Measurements from ENCODE around the gene DENND1A.

DNA sequence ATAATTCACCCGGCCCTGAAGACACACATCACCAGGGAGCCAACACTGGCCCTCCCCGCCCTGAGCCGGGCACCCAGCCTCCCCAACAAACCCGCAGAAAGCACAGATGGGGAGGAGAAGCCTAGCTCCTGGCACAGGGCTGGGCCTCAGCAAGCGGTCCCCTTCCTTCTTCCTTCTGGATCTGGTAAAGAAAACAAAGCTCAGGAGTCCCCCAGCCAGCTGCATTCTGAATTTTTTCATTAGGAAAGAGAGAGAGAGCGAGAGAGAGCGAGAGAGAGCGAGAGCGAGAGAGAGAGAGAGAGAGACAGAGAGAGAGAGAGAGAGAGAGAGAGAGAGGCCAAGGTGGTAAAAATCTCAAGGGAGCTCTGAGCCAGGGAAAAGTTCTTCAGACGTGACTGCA, 378.2 kb downstream of the DENND1A start:
- TF ChIP-seq, protein P1, sequence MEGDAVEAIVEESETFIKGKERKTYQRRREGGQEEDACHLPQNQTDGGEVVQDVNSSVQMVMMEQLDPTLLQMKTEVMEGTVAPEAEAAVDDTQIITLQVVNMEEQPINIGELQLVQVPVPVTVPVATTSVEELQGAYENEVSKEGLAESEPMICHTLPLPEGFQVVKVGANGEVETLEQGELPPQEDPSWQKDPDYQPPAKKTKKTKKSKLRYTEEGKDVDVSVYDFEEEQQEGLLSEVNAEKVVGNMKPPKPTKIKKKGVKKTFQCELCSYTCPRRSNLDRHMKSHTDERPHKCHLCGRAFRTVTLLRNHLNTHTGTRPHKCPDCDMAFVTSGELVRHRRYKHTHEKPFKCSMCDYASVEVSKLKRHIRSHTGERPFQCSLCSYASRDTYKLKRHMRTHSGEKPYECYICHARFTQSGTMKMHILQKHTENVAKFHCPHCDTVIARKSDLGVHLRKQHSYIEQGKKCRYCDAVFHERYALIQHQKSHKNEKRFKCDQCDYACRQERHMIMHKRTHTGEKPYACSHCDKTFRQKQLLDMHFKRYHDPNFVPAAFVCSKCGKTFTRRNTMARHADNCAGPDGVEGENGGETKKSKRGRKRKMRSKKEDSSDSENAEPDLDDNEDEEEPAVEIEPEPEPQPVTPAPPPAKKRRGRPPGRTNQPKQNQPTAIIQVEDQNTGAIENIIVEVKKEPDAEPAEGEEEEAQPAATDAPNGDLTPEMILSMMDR (IDR thresholded peaks at IDR 0.05): no peak
- TF ChIP-seq EP300 (IDR thresholded peaks at IDR 0.05) (no peak), POLR2A (IDR thresholded peaks at IDR 0.05) (no peak)
